NCI-H2196 (cell line): ENCODE measurements around the gene ACER3.
"Not testable (repeated sequence)": the region's sequence is repeated elsewhere in the genome, so short reads cannot be mapped to it uniquely, and the experiment has no call there.

Experiments
- DNase-seq: peaks from one replicate; lab custom pipeline; 2025; ENCODE audit not compliant: unreplicated experiment; lab: John Stamatoyannopoulos, UW

The ACER3 gene

GRCh38 chr11:76872959-76873827 lies 12.5 kb downstream of the ACER3 start:
- no peak for DNase-seq

DNA sequence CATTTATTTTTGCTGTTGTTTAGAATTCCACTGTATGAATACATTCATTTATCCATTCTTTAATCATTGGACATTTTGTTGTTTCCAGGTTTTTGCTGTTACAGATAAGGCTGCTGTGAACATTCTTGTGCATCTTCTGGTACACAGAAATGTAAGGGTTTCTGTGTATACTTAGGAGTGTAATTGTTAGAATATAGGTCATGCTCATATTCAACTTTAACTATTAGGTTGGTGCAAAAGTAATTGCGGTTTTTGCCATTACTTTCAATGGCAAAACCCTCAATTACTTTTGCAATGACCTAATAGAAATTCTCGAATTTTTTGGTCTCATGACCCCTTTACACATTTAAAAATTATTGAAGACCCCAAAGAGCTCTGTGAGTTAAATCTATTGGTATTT lies 17.3 kb downstream of the ACER3 start:
- no peak for DNase-seq

DNA sequence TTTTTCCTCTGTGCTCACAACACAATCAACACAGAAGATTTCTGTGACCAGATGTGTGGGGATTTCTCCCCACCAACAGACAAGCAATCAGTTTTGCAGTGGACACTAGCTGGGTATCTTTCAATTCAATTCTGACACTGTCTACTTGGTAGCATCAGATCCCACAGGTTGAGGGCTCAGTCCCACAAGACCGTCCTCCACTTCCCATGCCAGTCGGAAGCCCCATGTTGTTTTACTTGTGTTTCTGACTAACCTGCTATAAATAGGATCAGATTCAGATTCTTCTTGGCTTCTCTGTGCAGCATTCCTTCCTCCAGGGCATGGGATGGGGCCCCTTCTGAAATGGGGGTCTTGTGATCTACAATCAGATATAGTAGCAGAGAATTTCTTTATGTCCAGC lies 19.6 kb downstream of the ACER3 start:
- no peak for DNase-seq

DNA sequence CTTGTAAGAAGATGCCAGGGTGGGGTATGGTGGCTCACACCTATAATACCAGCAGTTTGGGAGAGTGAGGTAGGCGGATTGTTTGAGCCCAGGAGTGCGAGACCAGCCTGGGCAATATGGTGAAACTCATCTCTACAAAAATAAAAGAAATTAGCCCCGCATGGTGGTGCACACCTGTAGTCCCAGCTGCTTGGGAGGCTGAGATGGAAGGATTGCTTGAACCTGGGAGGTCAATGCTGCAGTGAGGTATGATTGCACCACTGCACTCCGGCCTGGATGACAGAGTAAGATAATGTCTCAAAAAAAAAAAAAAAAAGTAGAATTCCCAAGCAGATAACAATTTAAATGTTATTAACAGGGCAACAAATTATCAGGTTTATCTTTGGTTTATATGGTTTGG lies 20.2 kb downstream of the ACER3 start:
- no peak for DNase-seq

DNA sequence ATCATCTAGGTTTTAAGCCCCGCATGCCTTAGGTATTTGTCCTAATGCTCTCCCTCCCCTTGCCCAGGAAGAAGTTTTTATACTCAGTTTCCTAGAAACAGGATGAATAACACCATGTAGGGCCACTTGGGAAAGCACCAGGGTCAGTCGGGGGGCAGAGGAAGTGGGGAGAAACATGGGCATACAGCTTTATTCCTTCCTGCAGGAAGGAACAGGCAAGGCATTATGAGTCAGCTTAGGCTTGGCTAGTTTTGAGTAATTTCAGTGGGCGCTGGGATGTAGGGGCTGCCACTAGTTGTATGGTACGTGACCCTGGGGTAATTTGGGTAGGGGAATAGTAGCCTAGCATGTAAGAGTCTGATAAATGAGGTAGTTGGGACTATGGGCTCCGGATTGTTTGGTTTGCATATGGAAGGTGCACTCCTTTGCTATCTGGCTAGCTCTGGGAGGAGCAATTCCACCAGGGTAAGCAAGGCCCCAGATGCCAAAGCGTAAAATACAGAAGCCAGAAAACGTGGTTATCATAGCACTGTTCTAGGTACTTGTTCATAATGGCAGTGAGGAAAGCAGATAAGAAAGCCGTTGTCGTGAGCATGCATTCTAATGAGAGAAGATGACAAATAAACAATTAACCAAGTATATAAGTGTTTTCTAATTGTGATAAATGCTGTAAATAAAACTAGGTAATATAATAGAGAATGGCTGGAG lies 24.8 kb downstream of the ACER3 start:
- DNase-seq, result no peak

DNA sequence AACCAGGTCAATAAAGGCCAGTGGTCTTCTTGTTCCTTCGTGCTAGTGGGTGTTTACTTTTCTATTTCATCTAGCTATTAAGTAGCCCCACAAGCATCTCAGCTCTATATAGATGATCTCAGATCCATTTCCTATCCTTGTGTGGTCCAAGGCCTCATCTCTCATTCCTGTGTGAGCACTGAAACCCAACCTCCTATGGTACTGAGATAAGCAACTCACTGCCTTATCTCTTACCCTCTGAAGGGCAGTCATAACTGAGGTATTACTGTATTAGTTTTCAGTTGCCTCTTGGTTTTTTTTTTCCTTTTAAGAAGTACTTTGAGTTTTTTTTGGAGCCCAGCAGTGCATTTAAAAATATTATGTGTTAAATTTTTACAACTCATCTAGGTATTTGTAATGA lies 28.3 kb downstream of the ACER3 start:
- no peak for DNase-seq

DNA sequence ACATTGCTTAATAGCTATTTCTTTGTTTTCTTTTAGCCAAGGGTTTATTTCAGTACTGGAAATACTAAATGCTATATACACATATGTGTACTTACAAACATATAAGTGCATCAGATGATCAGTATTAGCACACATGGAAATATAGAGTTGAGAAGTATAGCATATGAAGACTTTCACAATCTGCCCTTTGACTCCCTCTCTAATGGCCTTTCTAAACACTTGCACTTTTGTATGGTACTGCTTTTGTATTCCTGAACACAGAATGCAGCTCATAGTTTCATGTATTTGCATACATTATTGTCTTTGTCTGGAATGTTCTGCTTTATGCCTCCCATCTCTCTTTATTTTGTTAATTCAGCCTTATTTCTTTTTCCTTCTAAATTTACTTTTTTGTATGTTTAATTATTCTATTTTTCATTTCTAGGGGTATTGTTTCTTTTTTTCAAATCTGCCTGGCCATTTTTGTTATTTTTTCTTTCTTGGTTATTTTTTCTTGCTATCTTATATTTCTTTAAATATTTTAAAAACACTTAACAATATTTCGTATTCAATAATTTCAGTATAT lies 28.8 kb downstream of the ACER3 start:
- DNase-seq, result no peak

GRCh38 chr11:76890329-76890728 lies 29.6 kb downstream of the ACER3 start:
- DNase-seq, result no peak

- DNase-seq, result no peak
Observed at GRCh38 chr11:76891285-76891684, 30.6 kb downstream of the ACER3 start.

DNA sequence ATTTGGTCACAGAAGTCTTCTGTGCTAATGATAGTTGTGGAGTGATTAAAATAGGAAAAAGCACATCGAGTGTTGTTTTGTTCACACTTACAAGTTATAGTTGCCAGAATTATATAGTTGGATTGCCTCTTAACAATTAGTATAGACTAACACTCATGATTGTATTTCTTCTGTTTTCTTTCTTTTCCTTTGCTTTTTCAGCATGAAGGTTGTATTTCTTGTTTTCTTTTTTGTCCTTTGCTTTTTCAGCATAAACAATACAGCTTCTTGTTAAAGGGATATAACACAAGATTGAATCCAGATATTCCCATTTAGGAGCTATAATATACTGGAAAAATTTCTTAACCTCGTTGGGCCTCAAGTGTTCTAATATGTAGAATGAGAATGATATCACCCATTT lies 31.1 kb downstream of the ACER3 start:
- DNase-seq, result no peak

DNA sequence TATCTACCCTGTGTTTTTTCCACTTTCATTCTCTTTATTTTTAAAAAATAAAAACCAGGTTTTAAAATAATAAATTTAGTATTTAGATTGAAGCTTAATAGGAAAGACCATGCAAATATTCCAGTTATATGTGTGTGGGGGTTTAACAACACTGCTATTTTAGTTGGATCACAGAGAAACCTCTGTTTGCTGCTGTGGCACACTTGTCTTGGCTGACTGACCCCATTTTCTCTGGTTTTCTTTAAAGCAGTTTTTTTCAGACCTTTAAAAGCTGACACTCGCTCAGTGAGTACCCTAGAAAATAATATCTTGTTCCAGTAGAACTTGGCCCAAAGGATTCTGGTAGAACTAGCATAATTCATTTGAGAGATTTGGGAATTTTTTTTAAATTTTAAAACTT lies 31.6 kb downstream of the ACER3 start:
- no peak for DNase-seq

DNA sequence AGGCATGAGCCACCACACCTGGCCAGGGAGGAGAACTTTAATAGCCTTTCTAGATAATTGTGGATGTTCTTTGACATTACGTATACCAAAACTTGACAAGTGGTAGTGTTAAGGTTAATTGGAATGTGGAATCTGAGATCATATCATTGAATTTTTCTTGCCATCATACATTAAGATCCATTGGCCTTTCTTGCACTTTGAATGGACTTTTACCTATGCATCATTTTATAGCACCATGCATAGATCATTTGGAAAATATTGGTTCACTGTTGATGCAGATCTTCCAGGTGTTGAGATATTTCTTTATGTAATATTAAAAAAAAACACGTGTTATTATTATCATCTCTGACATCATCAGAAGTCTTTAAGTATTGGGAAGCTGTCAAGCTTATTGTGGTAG lies 36.5 kb downstream of the ACER3 start:
- DNase-seq, result no peak

GRCh38 chr11:76901144-76901543 lies 40.4 kb downstream of the ACER3 start:
- no peak for DNase-seq

GRCh38 chr11:76901622-76902021 lies 40.9 kb downstream of the ACER3 start:
- DNase-seq, result not testable (repeated sequence)

- DNase-seq, result no peak
Observed at GRCh38 chr11:76902121-76903014, 41.6 kb downstream of the ACER3 start.

DNA sequence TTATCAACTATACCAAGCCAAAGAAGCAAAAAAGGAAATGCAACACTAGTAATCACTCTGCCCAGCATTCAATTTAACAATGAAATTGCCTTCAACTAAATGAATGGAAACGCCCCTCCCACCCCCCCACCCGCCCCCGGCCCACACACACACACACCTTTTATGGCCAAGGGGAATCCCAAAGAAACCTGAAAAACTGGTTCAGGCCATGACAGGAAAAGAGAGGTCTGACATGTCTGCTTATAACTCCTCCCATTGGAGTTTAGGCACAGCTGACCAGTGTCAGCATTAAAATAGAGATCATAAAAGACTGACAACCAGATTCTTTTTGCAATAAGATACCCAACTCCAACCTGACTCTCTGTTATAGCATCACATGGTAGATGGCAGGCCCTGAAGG lies 42.6 kb downstream of the ACER3 start:
- peak; percentile 75 for DNase-seq

- DNase-seq, result no peak
Observed at GRCh38 chr11:76910620-76911414, 50.1 kb downstream of the ACER3 start.

GRCh38 chr11:76911415-76911808 lies 50.7 kb downstream of the ACER3 start:
- no peak for DNase-seq

DNA sequence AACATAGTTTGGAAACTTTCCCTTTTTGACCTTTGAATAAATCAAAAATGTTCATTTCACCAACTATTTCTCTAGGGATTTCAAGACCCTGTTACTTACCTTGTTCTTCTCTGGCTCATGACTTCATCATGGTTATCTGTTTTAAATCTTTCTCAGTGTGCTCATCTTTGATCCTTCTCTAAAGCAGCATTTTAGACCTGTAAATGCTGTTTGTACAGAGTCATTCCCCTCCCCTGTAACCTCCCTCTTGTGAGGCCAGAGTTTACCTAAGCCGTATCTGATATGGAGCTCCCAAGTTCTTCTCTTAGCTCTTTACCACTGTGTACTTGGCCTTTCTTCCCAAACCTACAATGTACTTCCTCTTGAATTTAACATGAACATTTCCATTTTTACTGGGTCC lies 56.0 kb downstream of the ACER3 start:
- DNase-seq, result no peak

DNA sequence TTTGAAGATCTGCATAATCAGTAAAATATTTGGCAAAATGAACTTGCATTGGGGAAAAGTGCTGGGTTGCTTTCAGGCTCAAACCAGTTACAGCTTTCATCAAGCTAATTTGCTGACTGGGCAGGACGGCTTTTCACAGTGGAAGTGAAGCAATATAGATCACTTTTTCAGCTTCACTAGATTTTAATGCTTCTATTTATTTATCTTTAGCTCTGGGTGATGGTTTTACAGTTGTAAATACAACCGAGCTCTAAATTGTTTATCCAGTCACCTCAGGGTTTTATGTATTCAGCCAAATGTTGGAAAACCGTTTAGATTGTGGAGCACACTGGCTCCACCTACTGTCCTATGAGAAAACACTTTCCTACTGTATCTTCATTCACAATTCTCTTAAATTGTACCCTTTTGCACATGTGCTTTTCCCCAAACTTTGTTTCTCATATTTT lies 58.2 kb downstream of the ACER3 start:
- DNase-seq, result peak; percentile 74
